Chondrocyte (in vitro differentiated cells): ENCODE data around the gene SNX30. TPM values are rescaled to one million over a fixed set of nuclear protein-coding genes. Genes with fewer than 3 reads are reported as not detected.

Source experiments
- DNase-seq: peaks from one replicate; pipeline ENCODE4 v3.0.0; 2021; ENCODE audit warnings: mixed read lengths, low spot score
- H3K27ac Mint-ChIP-seq: one replicate; pipeline ENCODE4 v1.8.0; 2021; ENCODE audit warnings: mild to moderate bottlenecking, moderate library complexity, mixed read lengths; ENCODE audit not compliant: unreplicated experiment
- H3K27me3 Mint-ChIP-seq: 2 replicates; pipeline ENCODE4 v1.8.0; 2021; ENCODE audit warnings: low read depth, mixed read lengths
- H3K36me3 Mint-ChIP-seq: 2 replicates; pipeline ENCODE4 v1.8.0; 2021; ENCODE audit warnings: low read depth, mixed read lengths
- H3K4me1 Mint-ChIP-seq: 2 replicates; pipeline ENCODE4 v1.8.0; 2021; ENCODE audit warnings: low read depth, mild to moderate bottlenecking, mixed read lengths
- H3K4me3 Mint-ChIP-seq: one replicate; pipeline ENCODE4 v1.8.0; 2021; ENCODE audit warnings: mild to moderate bottlenecking, moderate library complexity, mixed read lengths; ENCODE audit not compliant: unreplicated experiment
- H3K9me3 Mint-ChIP-seq: 2 replicates; pipeline ENCODE4 v1.8.0; 2021; ENCODE audit warnings: low read depth, mixed read lengths
- total RNA-seq: library from RNA; stranded (reverse); gene quantifications from 3 replicates; pipeline ENCODE4 v1.2.1, GENCODE V29; 2021
- TF ChIP-seq, protein P1 (sequence below): fragments of 200-600 bp; sonication (generic); IDR thresholded peaks from 2 replicates; pipeline ENCODE4 v1.5.0; 2021; ENCODE audit warnings: antibody characterized with exemption, mild to moderate bottlenecking, moderate library complexity

SNX30 gene
- total RNA-seq, 1 donor from 2014 or later, result 19.9 TPM

DNA sequence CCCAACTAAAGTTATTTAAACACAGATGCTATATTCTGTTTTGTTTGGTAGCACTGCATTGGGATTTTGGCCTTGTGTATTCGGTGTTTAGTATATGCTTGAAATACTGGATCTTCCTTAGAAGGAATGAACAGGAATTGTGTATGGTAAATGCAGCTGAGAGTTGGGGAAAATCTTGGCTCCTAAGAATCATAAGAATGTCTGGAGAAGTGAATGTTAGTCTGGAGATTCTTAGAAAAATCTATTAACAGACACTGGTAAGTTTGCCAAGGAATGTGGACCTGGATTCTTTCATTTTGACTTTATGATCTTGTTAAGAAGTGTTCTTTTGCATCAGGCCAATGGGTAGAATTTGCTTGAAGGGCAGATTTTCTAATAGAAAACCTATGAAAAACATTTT is 38.9 kb downstream of the SNX30 start:
- H3K27ac Mint-ChIP-seq, result peak overlapping the region; percentile 84
- no peaks in the 10 kb centered on the region for H3K36me3 Mint-ChIP-seq
- no peaks in the 10 kb centered on the region for H3K27me3 Mint-ChIP-seq
- peaks cover 63% of the 10 kb centered on the region for H3K4me1 Mint-ChIP-seq
- H3K9me3 Mint-ChIP-seq, result no peaks in the 10 kb centered on the region
- TF ChIP-seq, protein P1, sequence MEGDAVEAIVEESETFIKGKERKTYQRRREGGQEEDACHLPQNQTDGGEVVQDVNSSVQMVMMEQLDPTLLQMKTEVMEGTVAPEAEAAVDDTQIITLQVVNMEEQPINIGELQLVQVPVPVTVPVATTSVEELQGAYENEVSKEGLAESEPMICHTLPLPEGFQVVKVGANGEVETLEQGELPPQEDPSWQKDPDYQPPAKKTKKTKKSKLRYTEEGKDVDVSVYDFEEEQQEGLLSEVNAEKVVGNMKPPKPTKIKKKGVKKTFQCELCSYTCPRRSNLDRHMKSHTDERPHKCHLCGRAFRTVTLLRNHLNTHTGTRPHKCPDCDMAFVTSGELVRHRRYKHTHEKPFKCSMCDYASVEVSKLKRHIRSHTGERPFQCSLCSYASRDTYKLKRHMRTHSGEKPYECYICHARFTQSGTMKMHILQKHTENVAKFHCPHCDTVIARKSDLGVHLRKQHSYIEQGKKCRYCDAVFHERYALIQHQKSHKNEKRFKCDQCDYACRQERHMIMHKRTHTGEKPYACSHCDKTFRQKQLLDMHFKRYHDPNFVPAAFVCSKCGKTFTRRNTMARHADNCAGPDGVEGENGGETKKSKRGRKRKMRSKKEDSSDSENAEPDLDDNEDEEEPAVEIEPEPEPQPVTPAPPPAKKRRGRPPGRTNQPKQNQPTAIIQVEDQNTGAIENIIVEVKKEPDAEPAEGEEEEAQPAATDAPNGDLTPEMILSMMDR, result no peak
- H3K4me3 Mint-ChIP-seq, result peak overlapping the region; percentile 11
- DNase-seq, result no peak

DNA sequence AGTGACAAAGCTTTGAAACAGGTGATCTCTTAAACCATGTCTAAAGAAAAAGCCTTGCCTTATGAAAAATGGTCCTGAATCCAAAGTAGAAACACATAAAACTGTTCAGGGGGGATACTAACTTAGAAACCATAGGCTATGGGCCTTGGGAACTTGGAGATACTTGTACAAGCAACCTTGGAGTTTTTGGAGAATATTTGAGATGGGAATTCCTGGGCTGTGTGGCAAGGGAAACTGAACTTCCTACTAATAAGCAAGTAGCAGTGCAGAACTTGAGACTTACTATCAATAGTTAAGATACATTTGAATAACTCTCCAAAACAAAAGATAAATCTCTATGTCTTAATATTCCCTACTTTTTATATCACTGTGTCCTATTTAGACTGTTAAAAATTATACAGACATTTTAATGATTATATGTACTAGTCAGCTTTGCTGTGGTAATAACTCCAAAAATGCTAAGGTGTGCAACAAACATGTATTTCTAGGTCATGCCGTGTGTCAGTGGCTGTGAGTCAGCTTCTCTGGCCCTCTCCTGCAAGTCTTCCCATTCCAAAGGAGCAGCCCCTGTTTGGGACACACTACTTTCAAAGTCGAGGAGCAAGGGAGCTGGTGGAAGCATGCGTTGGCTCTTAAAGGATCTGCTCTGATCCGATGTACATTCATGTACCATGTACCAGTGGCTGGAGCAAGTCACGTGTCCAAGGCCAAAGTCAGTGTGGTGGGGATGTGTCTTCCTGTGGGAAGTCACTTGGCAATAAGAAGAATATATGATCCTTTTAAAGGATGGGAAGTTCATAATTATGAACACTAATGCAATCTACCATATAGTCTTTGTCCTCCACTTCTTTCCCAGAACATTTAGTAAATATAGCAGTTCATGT is 39.6 kb downstream of the SNX30 start:
- Mint-ChIP-seq H3K27ac (peak overlapping the region; percentile 84), H3K27me3 (no peaks in the 10 kb centered on the region), H3K4me1 (peaks cover 61% of the 10 kb centered on the region), H3K4me3 (no peak overlapping the region), H3K36me3 (no peaks in the 10 kb centered on the region), H3K9me3 (no peaks in the 10 kb centered on the region)
- TF ChIP-seq, protein P1, result no peak
- DNase-seq, result no peak

DNA sequence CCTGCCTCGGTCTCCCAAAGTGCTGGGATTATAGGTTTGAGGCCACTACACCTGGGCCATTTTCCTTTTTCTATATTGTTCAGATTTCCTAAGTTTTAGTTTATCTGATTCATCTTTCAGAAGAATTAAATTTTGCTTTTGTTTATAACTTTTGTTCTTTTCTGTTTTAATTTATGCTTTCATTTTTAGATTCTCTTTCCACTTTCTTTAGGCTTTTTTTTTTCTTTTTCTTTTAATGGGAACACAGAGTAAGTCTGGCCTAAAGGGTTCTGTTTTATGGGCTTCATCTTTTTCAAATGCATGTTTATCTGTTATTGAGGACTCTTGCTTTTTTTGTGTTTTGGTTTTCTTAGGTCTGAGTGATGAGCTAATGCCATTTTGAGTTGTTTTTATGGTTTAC is 42.1 kb downstream of the SNX30 start:
- no peaks in the 10 kb centered on the region for H3K36me3 Mint-ChIP-seq
- H3K4me1 Mint-ChIP-seq, result peaks cover 67% of the 10 kb centered on the region
- no peaks in the 10 kb centered on the region for H3K9me3 Mint-ChIP-seq
- TF ChIP-seq, protein P1, result no peak
- no peak overlapping the region for H3K27ac Mint-ChIP-seq
- no peak overlapping the region for H3K4me3 Mint-ChIP-seq
- H3K27me3 Mint-ChIP-seq, result no peaks in the 10 kb centered on the region
- DNase-seq, result no peak

DNA sequence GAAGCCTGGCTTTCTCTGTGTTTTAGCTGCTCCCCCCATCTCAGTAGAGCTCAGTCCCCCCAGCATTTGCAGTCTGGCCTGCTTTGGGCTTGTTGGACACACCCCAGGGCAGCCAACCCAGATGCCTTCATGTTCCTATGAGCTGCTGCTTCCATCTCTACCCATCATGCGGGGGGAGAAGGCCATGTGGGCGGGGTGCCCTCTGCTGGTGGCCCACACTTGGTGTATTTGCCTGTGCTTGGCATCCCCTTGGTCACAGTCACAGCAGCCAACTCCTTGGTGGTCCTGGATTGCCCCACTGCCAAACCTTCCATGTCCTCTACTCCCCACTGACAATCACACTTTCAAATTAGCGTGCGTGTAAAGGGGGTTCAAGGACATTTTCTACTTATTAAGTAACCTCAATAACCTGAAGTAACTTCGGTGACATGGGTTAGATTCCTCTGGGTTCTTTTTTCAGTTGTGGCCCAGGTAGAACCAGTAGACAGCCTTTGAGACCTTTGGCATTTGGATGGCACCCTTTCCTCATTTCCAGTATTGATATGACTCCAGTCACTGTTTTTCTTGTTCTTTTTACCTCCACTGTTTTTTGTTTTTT is 42.8 kb downstream of the SNX30 start:
- Mint-ChIP-seq H3K9me3 (no peaks in the 10 kb centered on the region), H3K27ac (no peak overlapping the region), H3K36me3 (no peaks in the 10 kb centered on the region), H3K27me3 (no peaks in the 10 kb centered on the region), H3K4me3 (no peak overlapping the region), H3K4me1 (peaks cover 63% of the 10 kb centered on the region)
- no peak for DNase-seq
- TF ChIP-seq, protein P1, result peak; percentile 67

DNA sequence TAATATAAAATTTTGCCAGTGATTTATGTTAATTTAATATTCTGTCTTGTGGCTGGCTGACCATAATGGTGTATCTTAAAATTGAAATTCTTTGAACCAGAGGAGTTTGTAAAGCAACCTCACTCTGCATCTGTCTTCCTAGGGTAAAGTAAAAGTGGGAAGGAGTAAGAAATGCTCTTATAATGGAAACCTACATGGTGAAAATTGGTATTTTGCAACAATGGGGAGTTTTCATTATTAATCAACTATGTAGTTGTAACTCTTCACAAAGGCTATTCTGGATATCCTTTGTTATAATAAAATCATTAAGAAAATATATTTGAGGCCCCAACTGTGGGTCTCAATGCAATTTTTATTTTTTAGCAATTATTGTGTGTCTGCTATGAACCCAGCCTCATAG is 44.2 kb downstream of the SNX30 start:
- H3K4me3 Mint-ChIP-seq, result no peak overlapping the region
- no peaks in the 10 kb centered on the region for H3K36me3 Mint-ChIP-seq
- H3K27me3 Mint-ChIP-seq, result no peaks in the 10 kb centered on the region
- no peak for DNase-seq
- no peaks in the 10 kb centered on the region for H3K9me3 Mint-ChIP-seq
- TF ChIP-seq, protein P1, result no peak
- H3K27ac Mint-ChIP-seq, result no peak overlapping the region
- H3K4me1 Mint-ChIP-seq, result peaks cover 49% of the 10 kb centered on the region
